HepG2 (cell line): ENCODE data around the gene AGAP1. TPM values are rescaled to one million over a fixed set of nuclear protein-coding genes. Genes with fewer than 3 reads are reported as not detected.

Experiments used
- ARNT2 ChIP-seq: sonication (generic); formaldehyde crosslinking; IDR thresholded peaks from 2 replicates; pipeline ENCODE4 v1.8.0; 2022; ENCODE audit warnings: mild to moderate bottlenecking, low read depth, missing genetic modification reagents, moderate library complexity
- BCL6 ChIP-seq: IDR thresholded peaks from 2 replicates; pipeline ENCODE4 v1.6.1; 2016; ENCODE audit warnings: missing genetic modification reagents, missing compliant biosample characterization
- FOXK2 ChIP-seq: fragments of 450-650 bp; IDR thresholded peaks from 2 replicates; pipeline ENCODE4 v1.6.1; 2016
- GATAD2A ChIP-seq: IDR thresholded peaks from 2 replicates; pipeline ENCODE4 v1.6.1; 2016
- HNF4A ChIP-seq: sonication (generic); formaldehyde crosslinking; IDR thresholded peaks from 2 replicates; pipeline ENCODE4 v1.4.0; 2020; ENCODE audit warnings: missing genetic modification reagents
- HNF4G ChIP-seq, 2 experiments: sonication (generic) in 1 of 2; formaldehyde crosslinking in 1 of 2; IDR thresholded peaks; 2 replicates each; pipeline versions ENCODE4 v1.4.0 to v1.6.1; 2011 to 2020; ENCODE audit warnings: borderline replicate concordance in 2 of 2, low read depth in 2 of 2, mild to moderate bottlenecking in 2 of 2, low read length in 1 of 2, missing genetic modification reagents in 1 of 2, moderate library complexity in 1 of 2
- HOXA3 ChIP-seq: sonication (generic); formaldehyde crosslinking; IDR thresholded peaks from 2 replicates; pipeline ENCODE4 v1.5.0; 2020; ENCODE audit warnings: missing genetic modification reagents
- RELA ChIP-seq: sonication (generic); formaldehyde crosslinking; IDR thresholded peaks from 2 replicates; pipeline ENCODE4 v1.4.0; 2020; ENCODE audit warnings: missing genetic modification reagents
- SIN3A ChIP-seq: IDR thresholded peaks from 2 replicates; pipeline ENCODE4 v1.6.1; 2011; ENCODE audit warnings: low read depth, mild to moderate bottlenecking, control low read depth, low read length, borderline replicate concordance
- SOX13 ChIP-seq, 3 experiments: fragments of 450-650 bp in 1 of 3; sonication (generic) in 1 of 3; formaldehyde crosslinking in 1 of 3; IDR thresholded peaks in 2 of 3; conservative IDR thresholded peaks in 1 of 3; 2 replicates each; pipeline versions ENCODE4 v1.5.0 to v1.6.1; 2016 to 2020; ENCODE audit warnings: antibody characterized with exemption in 1 of 3, mild to moderate bottlenecking in 1 of 3, missing compliant biosample characterization in 1 of 3, missing genetic modification reagents in 1 of 3, moderate library complexity in 1 of 3
- STAG1 ChIP-seq: sonication (generic); formaldehyde crosslinking; IDR thresholded peaks from 2 replicates; pipeline ENCODE4 v1.4.0; 2020; ENCODE audit warnings: missing genetic modification reagents
- polyA plus RNA-seq, 8 experiments: library from polyadenylated mRNA; depleted of rRNA in 3 of 8; stranded (reverse) in 7 of 8; unstranded in 1 of 8; fragments of >200 nt; fragmentation: Illumina TruSeq in 4 of 8; extraction: Trizol in 4 of 8; gene quantifications; 2 replicates each; pipeline versions ENCODE4 v1.2.1 to v1.2.3, GENCODE V29; 2011 to 2016; ENCODE audit warnings: low read depth in 4 of 8, missing spikeins in 1 of 8, mixed read lengths in 1 of 8; ENCODE audit not compliant: insufficient read depth in 1 of 8
- total RNA-seq, 5 experiments: library from RNA; depleted of rRNA; stranded (reverse); fragments of >200 nt; fragmentation: Illumina TruSeq; extraction: Trizol; gene quantifications; 2 replicates each; pipeline ENCODE4 v1.2.3, GENCODE V29; 2016; ENCODE audit warnings: low read depth in 1 of 5
- TF ChIP-seq, protein P1 (sequence below): sonication (generic); formaldehyde crosslinking; IDR thresholded peaks from 2 replicates; pipeline ENCODE4 v1.4.0; 2020; ENCODE audit warnings: missing genetic modification reagents, low read depth, mild to moderate bottlenecking, borderline replicate concordance
- TF ChIP-seq, protein P2 (sequence below): sonication (generic); formaldehyde crosslinking; IDR thresholded peaks from 2 replicates; pipeline ENCODE4 v1.4.0; 2020; ENCODE audit warnings: missing genetic modification reagents
- TF ChIP-seq, protein P3 (sequence below): sonication (generic); formaldehyde crosslinking; IDR thresholded peaks from 2 replicates; pipeline ENCODE4 v1.5.0; 2020; ENCODE audit warnings: mild to moderate bottlenecking, missing genetic modification reagents
- TF ChIP-seq, protein P4 (sequence below): sonication (generic); formaldehyde crosslinking; IDR thresholded peaks from 2 replicates; pipeline ENCODE4 v1.4.0; 2020; ENCODE audit warnings: missing genetic modification reagents

The AGAP1 gene
- total and polyA plus RNA-seq, 2 of the 13 experiments (the other 11 are each of a cell fraction or from before 2014, with no cell fraction given), result 21.2 to 32.7 TPM

DNA sequence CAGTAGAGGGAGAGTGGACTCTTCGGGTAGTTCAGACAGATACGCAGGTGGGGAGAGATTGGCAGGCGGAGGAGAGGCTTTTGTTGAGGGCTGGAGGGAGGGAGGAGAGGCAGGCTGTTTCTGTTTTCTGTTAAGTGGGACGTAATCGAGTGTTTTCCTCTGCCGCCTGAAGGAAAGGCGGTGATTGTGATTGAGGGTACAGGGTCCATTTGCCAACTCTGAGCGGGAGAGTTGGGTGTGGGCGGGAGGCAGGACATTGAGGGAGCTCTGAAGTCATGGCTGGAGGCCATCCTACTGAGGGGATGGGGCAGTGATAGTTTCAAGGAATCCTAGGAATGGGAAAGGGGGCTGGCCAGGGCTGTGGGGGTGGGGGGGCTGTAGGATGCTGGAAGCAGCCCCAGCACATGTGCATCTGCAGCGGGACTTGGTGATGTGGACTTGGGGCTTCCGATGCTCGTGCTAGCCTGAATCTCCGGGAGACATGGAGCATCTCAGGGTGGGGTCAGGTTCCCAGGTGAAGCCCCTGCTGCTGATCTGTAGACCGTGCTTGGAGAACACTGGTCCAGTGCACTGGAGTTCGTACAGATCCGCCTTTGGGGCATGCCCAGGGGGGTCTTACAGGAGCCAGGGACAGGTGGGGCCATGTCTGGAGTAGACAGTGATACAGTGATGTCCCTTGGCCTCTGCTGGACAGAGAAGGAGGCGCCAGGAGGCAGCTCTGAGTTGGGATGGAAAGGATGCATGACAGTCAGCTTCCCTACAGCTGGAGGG is 167.5 kb downstream of the AGAP1 start (continued):
- TF ChIP-seq, protein P1, sequence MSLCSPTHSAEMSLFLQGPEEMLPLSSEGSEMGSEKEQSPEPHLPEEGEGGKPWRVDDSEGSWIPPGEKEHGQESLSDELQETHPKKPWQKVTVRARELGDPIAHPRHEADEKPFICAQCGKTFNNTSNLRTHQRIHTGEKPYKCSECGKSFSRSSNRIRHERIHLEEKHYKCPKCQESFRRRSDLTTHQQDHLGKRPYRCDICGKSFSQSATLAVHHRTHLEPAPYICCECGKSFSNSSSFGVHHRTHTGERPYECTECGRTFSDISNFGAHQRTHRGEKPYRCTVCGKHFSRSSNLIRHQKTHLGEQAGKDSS (CRISPR knock-in tag), result no peak
- TF ChIP-seq, protein P2, sequence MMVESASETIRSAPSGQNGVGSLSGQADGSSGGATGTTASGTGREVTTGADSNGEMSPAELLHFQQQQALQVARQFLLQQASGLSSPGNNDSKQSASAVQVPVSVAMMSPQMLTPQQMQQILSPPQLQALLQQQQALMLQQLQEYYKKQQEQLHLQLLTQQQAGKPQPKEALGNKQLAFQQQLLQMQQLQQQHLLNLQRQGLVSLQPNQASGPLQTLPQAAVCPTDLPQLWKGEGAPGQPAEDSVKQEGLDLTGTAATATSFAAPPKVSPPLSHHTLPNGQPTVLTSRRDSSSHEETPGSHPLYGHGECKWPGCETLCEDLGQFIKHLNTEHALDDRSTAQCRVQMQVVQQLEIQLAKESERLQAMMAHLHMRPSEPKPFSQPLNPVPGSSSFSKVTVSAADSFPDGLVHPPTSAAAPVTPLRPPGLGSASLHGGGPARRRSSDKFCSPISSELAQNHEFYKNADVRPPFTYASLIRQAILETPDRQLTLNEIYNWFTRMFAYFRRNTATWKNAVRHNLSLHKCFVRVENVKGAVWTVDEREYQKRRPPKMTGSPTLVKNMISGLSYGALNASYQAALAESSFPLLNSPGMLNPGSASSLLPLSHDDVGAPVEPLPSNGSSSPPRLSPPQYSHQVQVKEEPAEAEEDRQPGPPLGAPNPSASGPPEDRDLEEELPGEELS (CRISPR knock-in tag), result 0 out of 2 replicates have a peak, but pooled peaks have one; percentile 27
- TF ChIP-seq GATAD2A (CRISPR knock-in tag) (0 out of 2 replicates have a peak, but pooled peaks have one; percentile 6), FOXK2 (0 out of 2 replicates have a peak, but pooled peaks have one; percentile 14), HNF4G (IDR thresholded peaks at IDR 0.05; ENCODE audit: borderline replicate concordance, low read depth, low read length) (0 out of 2 replicates have a peak, but pooled peaks have one; percentile 20), HNF4G (CRISPR knock-in tag; IDR thresholded peaks at IDR 0.05; ENCODE audit: borderline replicate concordance, low read depth) (no peak), SOX13 (IDR thresholded peaks at IDR 0.05) (no peak), SOX13 (CRISPR knock-in tag; conservative IDR thresholded peaks at IDR 0.05 in 1 of 2, IDR thresholded peaks at IDR 0.05 in 1 of 2) (peak in 1 of 2 experiments; percentile 18; a peak in 1 of 4 replicates), HNF4A (CRISPR knock-in tag) (peak; percentile 76), SIN3A (no peak), STAG1 (CRISPR knock-in tag) (0 out of 2 replicates have a peak, but pooled peaks have one; percentile 9), BCL6 (CRISPR knock-in tag) (peak; percentile 27; the same call in 1 of the 2 replicates), RELA (CRISPR knock-in tag) (no peak), HOXA3 (CRISPR knock-in tag) (0 out of 2 replicates have a peak, but pooled peaks have one; percentile 9), ARNT2 (CRISPR knock-in tag) (0 out of 2 replicates have a peak, but pooled peaks have one; percentile 6)
- TF ChIP-seq, protein P3, sequence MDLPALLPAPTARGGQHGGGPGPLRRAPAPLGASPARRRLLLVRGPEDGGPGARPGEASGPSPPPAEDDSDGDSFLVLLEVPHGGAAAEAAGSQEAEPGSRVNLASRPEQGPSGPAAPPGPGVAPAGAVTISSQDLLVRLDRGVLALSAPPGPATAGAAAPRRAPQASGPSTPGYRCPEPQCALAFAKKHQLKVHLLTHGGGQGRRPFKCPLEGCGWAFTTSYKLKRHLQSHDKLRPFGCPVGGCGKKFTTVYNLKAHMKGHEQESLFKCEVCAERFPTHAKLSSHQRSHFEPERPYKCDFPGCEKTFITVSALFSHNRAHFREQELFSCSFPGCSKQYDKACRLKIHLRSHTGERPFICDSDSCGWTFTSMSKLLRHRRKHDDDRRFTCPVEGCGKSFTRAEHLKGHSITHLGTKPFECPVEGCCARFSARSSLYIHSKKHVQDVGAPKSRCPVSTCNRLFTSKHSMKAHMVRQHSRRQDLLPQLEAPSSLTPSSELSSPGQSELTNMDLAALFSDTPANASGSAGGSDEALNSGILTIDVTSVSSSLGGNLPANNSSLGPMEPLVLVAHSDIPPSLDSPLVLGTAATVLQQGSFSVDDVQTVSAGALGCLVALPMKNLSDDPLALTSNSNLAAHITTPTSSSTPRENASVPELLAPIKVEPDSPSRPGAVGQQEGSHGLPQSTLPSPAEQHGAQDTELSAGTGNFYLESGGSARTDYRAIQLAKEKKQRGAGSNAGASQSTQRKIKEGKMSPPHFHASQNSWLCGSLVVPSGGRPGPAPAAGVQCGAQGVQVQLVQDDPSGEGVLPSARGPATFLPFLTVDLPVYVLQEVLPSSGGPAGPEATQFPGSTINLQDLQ (CRISPR knock-in tag), result no peak
- TF ChIP-seq, protein P4, sequence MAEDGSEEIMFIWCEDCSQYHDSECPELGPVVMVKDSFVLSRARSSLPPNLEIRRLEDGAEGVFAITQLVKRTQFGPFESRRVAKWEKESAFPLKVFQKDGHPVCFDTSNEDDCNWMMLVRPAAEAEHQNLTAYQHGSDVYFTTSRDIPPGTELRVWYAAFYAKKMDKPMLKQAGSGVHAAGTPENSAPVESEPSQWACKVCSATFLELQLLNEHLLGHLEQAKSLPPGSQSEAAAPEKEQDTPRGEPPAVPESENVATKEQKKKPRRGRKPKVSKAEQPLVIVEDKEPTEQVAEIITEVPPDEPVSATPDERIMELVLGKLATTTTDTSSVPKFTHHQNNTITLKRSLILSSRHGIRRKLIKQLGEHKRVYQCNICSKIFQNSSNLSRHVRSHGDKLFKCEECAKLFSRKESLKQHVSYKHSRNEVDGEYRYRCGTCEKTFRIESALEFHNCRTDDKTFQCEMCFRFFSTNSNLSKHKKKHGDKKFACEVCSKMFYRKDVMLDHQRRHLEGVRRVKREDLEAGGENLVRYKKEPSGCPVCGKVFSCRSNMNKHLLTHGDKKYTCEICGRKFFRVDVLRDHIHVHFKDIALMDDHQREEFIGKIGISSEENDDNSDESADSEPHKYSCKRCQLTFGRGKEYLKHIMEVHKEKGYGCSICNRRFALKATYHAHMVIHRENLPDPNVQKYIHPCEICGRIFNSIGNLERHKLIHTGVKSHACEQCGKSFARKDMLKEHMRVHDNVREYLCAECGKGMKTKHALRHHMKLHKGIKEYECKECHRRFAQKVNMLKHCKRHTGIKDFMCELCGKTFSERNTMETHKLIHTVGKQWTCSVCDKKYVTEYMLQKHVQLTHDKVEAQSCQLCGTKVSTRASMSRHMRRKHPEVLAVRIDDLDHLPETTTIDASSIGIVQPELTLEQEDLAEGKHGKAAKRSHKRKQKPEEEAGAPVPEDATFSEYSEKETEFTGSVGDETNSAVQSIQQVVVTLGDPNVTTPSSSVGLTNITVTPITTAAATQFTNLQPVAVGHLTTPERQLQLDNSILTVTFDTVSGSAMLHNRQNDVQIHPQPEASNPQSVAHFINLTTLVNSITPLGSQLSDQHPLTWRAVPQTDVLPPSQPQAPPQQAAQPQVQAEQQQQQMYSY, result peak; percentile 59; the same call in 1 of the 2 replicates
